Endodermal cell (in vitro differentiated cells): ENCODE data around the gene NIPSNAP2. TPM values are rescaled to one million over a fixed set of nuclear protein-coding genes. Genes with fewer than 3 reads are reported as not detected.
"Not testable (repeated sequence)": the region's sequence is repeated elsewhere in the genome, so short reads cannot be mapped to it uniquely, and the experiment has no call there.

Source experiments
- DNase-seq: peaks from one replicate; pipeline ENCODE4 v3.0.0-alpha.2; 2017
- H3K27ac ChIP-seq: 2 replicates; pipeline ENCODE4 v1.5.1; 2013; ENCODE audit warnings: mild to moderate bottlenecking, low read depth, low read length, moderate library complexity
- H3K27me3 ChIP-seq: 2 replicates; pipeline ENCODE4 v1.6.1; 2013; ENCODE audit warnings: mild to moderate bottlenecking, low read length, moderate library complexity; ENCODE audit not compliant: insufficient read depth, control insufficient read depth, poor library complexity, severe bottlenecking
- H3K36me3 ChIP-seq: 2 replicates; pipeline ENCODE4 v1.7.0; 2013; ENCODE audit warnings: mild to moderate bottlenecking, low read length, moderate library complexity; ENCODE audit not compliant: control insufficient read depth, insufficient read depth
- H3K4me1 ChIP-seq: one replicate; pipeline ENCODE4 v1.7.0; 2013; ENCODE audit warnings: low read length; ENCODE audit not compliant: control insufficient read depth, insufficient read depth
- H3K4me3 ChIP-seq: 2 replicates; pipeline ENCODE4 v1.5.1; 2013; ENCODE audit warnings: mild to moderate bottlenecking, low read length, moderate library complexity
- H3K9ac ChIP-seq: 2 replicates; pipeline ENCODE4 v1.6.1; 2013; ENCODE audit warnings: mild to moderate bottlenecking, low read length, moderate library complexity; ENCODE audit not compliant: poor library complexity, severe bottlenecking; ENCODE audit errors: extremely low read depth
- H3K9me3 ChIP-seq: 2 replicates; pipeline ENCODE4 v1.6.1; 2013; ENCODE audit warnings: mild to moderate bottlenecking, low read length, moderate library complexity; ENCODE audit not compliant: control insufficient read depth
- H3K27ac Mint-ChIP-seq: 2 replicates; pipeline ENCODE4 v1.8.0; 2020; ENCODE audit warnings: mixed read lengths
- H3K27me3 Mint-ChIP-seq: 2 replicates; pipeline ENCODE4 v1.8.0; 2021; ENCODE audit warnings: mild to moderate bottlenecking, mixed read lengths; ENCODE audit not compliant: insufficient read depth
- H3K36me3 Mint-ChIP-seq: 2 replicates; pipeline ENCODE4 v1.8.0; 2020; ENCODE audit warnings: low read depth, mixed read lengths
- H3K4me1 Mint-ChIP-seq: 2 replicates; pipeline ENCODE4 v1.8.0; 2020; ENCODE audit warnings: mixed read lengths
- H3K4me3 Mint-ChIP-seq: 2 replicates; pipeline ENCODE4 v1.8.0; 2020; ENCODE audit warnings: mild to moderate bottlenecking, moderate library complexity, mixed read lengths
- H3K9me3 Mint-ChIP-seq: 2 replicates; pipeline ENCODE4 v1.8.0; 2020; ENCODE audit warnings: mild to moderate bottlenecking, mixed read lengths
- WGBS, 2 experiments: methylation state at CpG; one replicate each; pipeline versions ENCODE4 v1.1.5 to v1.1.7; 2013; ENCODE audit warnings: missing lambda C conversion rate in 2 of 2, mixed read lengths in 1 of 2; ENCODE audit not compliant: insufficient coverage in 1 of 2, insufficient read length in 1 of 2; 5-methylcytosine and 5-hydroxymethylcytosine counted together
- total RNA-seq, 2 donors: library from RNA; stranded (reverse); fragmentation: NEBNext Ultra II Directional in 1 of 2; extraction: Animal tissue kit (Norgen Biotek cat#: 25700) in 1 of 2; gene quantifications; 2 replicates in 1 of 2; 3 replicates in 1 of 2; pipeline ENCODE4 v1.2.1, GENCODE V29; 2021
- TF ChIP-seq, protein P1 (sequence below): fragments of 200-600 bp; sonication (generic); conservative IDR thresholded peaks from 2 replicates; pipeline ENCODE4 v1.5.0; 2021; ENCODE audit warnings: antibody characterized with exemption, mild to moderate bottlenecking

Gene NIPSNAP2
- total RNA-seq, 2 donors from 2014 or later, result 37.1 to 62.2 TPM

DNA sequence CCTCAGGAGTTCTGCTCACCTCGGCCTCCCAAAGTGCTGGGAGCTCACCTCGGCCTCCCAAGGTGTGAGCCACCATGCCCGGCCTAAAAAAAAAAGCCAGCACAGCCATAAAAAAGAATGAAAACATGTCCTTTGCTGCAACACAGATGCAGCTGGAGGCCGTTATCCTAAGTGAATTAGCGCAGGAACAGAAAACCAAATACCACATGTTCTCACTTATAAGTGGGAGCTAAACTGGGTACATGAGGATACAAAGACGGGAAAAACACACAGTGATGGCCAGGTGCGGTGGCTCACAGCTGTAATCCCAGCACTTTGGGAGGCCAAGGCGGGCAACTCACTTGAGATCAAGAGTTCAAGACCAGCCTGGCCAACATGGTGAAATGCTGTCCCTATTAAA lies 66.0 kb downstream of the NIPSNAP2 start:
- Histone ChIP-seq H3K36me3 (peaks cover 38% of the 10 kb centered on the region), H3K4me1 (no peaks in the 10 kb centered on the region), H3K4me3 (no peak overlapping the region), H3K9ac (no peak overlapping the region), H3K27ac (no peak overlapping the region), H3K27me3 (no peaks in the 10 kb centered on the region), H3K9me3 (no peaks in the 10 kb centered on the region)
- Mint-ChIP-seq H3K36me3 (peaks cover 47% of the 10 kb centered on the region), H3K9me3 (no peaks in the 10 kb centered on the region), H3K4me1 (no peaks in the 10 kb centered on the region), H3K27me3 (no peaks in the 10 kb centered on the region), H3K4me3 (no peak overlapping the region), H3K27ac (no peak overlapping the region)
- TF ChIP-seq, protein P1, sequence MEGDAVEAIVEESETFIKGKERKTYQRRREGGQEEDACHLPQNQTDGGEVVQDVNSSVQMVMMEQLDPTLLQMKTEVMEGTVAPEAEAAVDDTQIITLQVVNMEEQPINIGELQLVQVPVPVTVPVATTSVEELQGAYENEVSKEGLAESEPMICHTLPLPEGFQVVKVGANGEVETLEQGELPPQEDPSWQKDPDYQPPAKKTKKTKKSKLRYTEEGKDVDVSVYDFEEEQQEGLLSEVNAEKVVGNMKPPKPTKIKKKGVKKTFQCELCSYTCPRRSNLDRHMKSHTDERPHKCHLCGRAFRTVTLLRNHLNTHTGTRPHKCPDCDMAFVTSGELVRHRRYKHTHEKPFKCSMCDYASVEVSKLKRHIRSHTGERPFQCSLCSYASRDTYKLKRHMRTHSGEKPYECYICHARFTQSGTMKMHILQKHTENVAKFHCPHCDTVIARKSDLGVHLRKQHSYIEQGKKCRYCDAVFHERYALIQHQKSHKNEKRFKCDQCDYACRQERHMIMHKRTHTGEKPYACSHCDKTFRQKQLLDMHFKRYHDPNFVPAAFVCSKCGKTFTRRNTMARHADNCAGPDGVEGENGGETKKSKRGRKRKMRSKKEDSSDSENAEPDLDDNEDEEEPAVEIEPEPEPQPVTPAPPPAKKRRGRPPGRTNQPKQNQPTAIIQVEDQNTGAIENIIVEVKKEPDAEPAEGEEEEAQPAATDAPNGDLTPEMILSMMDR, result no peak
- DNase-seq, result no peak
- 90 to 96% methylated on average over 8 of the region's 8 CpGs for WGBS, 2 experiments

DNA sequence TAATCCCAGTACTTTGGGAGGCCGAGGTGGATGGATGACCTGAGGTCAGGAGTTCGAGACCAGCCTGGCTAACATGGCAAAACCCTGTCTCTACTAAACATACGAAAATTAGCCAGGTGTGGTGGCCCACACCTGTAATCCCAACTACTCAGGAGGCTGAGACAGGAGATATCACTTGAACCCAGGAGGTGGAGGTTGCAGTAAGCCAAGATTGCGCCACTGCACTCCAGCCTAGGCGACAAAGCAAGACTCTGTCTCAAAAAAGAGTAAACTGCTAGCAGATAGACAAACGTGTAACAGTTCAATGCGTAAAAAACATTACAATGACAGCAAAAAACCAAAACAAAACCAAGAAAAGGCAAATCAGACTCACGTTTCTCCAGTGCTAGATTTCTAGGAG lies 67.2 kb downstream of the NIPSNAP2 start:
- H3K36me3 ChIP-seq, result peaks cover 38% of the 10 kb centered on the region
- not testable (repeated sequence) for H3K4me3 ChIP-seq, H3K4me1 ChIP-seq, H3K27me3 Mint-ChIP-seq, H3K9me3 ChIP-seq, H3K4me1 Mint-ChIP-seq, H3K9ac ChIP-seq, H3K27ac Mint-ChIP-seq, H3K9me3 Mint-ChIP-seq, H3K27ac ChIP-seq, H3K4me3 Mint-ChIP-seq, DNase-seq, H3K27me3 ChIP-seq
- WGBS, 2 experiments, result 81 to 92% methylated on average over 7 to 8 of the region's 8 CpGs
- H3K36me3 Mint-ChIP-seq, result peaks cover 41% of the 10 kb centered on the region

DNA sequence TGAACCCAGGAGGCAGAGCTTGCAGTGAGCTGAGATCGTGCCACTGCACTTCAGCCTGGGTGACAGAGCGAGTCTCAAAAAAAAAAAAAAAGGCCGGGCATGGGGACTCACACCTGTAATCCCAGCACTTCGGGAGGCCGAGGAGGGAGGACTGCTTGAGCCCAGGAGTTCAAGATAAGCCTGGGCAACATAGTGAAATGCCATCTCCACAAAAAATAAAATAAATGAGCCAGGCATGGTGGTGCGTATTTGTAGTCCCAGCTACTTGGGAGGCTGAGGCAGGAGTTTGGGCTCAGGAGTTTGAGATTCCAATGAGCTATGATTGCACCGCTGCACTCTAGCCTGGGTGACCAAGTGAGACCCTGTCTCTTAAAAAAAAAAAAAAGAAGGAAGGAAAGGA lies 68.2 kb downstream of the NIPSNAP2 start:
- peak overlapping the region; percentile 88 for H3K4me3 ChIP-seq
- H3K36me3 Mint-ChIP-seq, result peaks cover 37% of the 10 kb centered on the region

DNA sequence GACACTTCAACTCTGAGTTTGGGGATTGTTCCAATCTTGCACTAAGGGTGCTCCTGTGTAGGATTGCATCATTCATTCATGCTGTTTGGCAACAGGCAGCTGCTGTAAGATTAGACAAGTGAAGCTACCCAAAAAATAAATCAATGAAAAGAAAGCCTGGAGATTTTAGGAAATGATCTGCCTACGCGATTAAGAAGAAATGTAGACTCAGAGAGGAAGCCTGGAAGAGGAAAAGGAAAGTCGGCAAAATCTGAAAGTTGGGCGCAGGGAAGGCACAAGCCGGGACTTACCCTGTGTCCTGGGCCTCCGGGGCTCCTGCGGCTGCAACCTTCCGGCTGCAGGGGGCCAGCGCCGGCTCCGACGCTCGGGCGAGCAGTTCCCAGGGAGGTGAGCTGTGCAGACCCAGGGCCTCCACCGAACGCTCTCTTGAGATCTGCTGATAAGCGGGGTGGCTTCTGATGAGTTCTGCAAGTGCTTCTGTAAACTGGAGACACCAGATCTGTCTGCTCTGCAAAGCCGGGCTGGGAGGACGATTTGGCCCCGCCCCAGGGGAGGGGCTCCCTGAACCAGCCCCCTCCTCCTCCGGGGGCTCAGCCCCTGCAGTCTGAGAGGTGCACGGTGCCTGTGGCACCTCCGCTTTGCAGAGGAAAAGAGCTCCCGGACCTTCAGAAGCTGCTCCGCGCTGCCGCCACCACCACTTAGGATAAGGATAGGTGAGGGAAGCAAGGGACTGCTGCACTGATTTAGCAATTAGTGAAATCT lies 69.5 kb downstream of the NIPSNAP2 start:
- peak; percentile 96 for DNase-seq
- Mint-ChIP-seq H3K36me3 (peaks cover 28% of the 10 kb centered on the region), H3K27ac (peak overlapping the region; percentile 83), H3K4me3 (peak overlapping the region; percentile 64), H3K9me3 (no peaks in the 10 kb centered on the region), H3K27me3 (no peaks in the 10 kb centered on the region), H3K4me1 (no peaks in the 10 kb centered on the region)
- Histone ChIP-seq H3K9me3 (no peaks in the 10 kb centered on the region), H3K27me3 (no peaks in the 10 kb centered on the region), H3K4me1 (no peaks in the 10 kb centered on the region), H3K27ac (peak overlapping the region; percentile 39), H3K36me3 (peaks cover 20% of the 10 kb centered on the region), H3K4me3 (peak overlapping the region; percentile 88), H3K9ac (peak overlapping the region; percentile 78)
- TF ChIP-seq, protein P1, result peak; percentile 69
- 1 to 4% methylated on average over 9 to 27 of the region's 27 CpGs for WGBS, 2 experiments

More for the DNA sequence above, 68.2 kb downstream of the NIPSNAP2 start:
- not testable (repeated sequence) for H3K27me3 Mint-ChIP-seq, H3K4me1 Mint-ChIP-seq, H3K27ac ChIP-seq, H3K9me3 Mint-ChIP-seq, DNase-seq, H3K9me3 ChIP-seq, H3K9ac ChIP-seq, H3K4me1 ChIP-seq, H3K27me3 ChIP-seq, H3K27ac Mint-ChIP-seq
- H3K36me3 ChIP-seq, result peaks cover 32% of the 10 kb centered on the region
- 96 to 98% methylated on average over 3 to 6 of the region's 7 CpGs for WGBS, 2 experiments
- peak overlapping the region; percentile 64 for H3K4me3 Mint-ChIP-seq
